Neutrophil (primary cell): ENCODE data around the gene FAM222A.

Experiments used
- H3K27ac ChIP-seq: fragments of 200-600 bp; sonication (generic); 2 replicates; pipeline ENCODE4 v1.5.1; 2016; ENCODE audit warnings: mild to moderate bottlenecking, moderate library complexity
- H3K27me3 ChIP-seq: fragments of 200-600 bp; sonication (generic); 2 replicates; pipeline ENCODE4 v1.6.0; 2016; ENCODE audit warnings: mild to moderate bottlenecking
- H3K36me3 ChIP-seq: fragments of 200-600 bp; sonication (generic); 2 replicates; pipeline ENCODE4 v1.5.1; 2017
- H3K4me1 ChIP-seq, 2 experiments: fragments of 200-600 bp in 1 of 2; sonication (generic) in 1 of 2; 1 replicate in 1 of 2; 2 replicates in 1 of 2; pipeline versions ENCODE4 v1.5.1 to v1.6.1; 2013 to 2016; ENCODE audit warnings: low read depth in 1 of 2, low read length in 1 of 2, mild to moderate bottlenecking in 1 of 2, moderate library complexity in 1 of 2; ENCODE audit not compliant: control insufficient read depth in 1 of 2, insufficient read depth in 1 of 2
- H3K4me3 ChIP-seq, 2 experiments: fragments of 200-600 bp in 1 of 2; sonication (generic) in 1 of 2; 1 replicate in 1 of 2; 2 replicates in 1 of 2; pipeline ENCODE4 v1.5.1; 2013 to 2016; ENCODE audit warnings: low read depth in 1 of 2, low read length in 1 of 2, mild to moderate bottlenecking in 1 of 2, moderate library complexity in 1 of 2
- H3K9me3 ChIP-seq: fragments of 200-600 bp; sonication (generic); 2 replicates; pipeline ENCODE4 v1.5.1; 2016
- CTCF ChIP-seq: fragments of 200-600 bp; sonication (generic); IDR thresholded peaks from 2 replicates; pipeline ENCODE4 v1.5.1; 2016; ENCODE audit warnings: antibody characterized with exemption

Gene FAM222A

DNA sequence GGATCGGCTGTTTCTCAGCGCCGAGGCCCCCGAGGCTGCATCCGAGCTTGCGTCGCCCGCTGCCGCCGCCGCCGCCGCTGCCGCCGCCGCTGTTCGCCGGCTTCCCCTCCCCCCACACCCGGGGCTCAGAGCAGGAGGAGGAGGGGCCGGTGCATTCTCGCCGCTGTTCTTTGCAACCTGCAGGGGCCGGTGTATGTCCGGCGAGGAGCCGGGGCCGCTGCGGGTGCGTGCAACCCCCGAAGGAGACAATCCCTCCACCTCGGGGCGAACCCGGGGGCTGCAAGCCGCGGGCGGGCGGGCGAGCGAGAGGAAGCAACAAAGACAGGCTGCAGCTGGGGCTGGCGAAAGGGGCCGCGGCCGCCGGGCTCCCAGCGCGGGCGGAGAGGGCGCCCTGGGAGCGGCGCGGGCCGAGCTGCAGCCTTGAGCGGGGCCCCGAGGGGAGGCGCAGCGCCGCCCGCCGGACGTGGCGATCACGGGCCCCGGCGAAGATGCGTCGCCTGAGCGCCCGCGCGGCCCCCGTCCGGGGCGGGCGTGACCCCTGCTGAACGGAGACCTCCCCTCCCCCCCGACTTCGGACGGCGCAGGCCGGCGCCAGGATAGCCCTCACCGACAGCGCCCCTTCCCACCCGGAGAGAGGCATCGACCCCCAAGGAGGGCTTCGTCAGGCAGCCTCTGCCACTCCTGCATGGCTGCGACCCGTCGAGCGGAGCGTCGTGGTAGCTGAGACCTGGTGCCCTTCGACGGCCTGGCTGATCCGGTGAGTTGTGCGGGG is 702 bp downstream of the FAM222A start:
- Histone ChIP-seq H3K36me3 (no peaks in the 10 kb centered on the region), H3K4me1 (peaks cover 4 to 15% of the 10 kb centered on the region in 2 experiments), H3K9me3 (no peaks in the 10 kb centered on the region), H3K27ac (no peak overlapping the region), H3K27me3 (peaks cover 97% of the 10 kb centered on the region), H3K4me3 (peak overlapping the region; percentile 44 to 68)
- no peak for TF ChIP-seq CTCF

GRCh38 chr12:109714913-109715244 is 1.3 kb downstream of the FAM222A start:
- peaks cover 4 to 15% of the 10 kb centered on the region in 2 experiments for H3K4me1 ChIP-seq
- H3K27ac ChIP-seq, result no peak overlapping the region
- no peaks in the 10 kb centered on the region for H3K9me3 ChIP-seq
- peaks cover 97% of the 10 kb centered on the region for H3K27me3 ChIP-seq
- TF ChIP-seq CTCF, result no peak
- peak overlapping the region in 1 of 2 experiments; percentile 68 for H3K4me3 ChIP-seq
- H3K36me3 ChIP-seq, result no peaks in the 10 kb centered on the region

DNA sequence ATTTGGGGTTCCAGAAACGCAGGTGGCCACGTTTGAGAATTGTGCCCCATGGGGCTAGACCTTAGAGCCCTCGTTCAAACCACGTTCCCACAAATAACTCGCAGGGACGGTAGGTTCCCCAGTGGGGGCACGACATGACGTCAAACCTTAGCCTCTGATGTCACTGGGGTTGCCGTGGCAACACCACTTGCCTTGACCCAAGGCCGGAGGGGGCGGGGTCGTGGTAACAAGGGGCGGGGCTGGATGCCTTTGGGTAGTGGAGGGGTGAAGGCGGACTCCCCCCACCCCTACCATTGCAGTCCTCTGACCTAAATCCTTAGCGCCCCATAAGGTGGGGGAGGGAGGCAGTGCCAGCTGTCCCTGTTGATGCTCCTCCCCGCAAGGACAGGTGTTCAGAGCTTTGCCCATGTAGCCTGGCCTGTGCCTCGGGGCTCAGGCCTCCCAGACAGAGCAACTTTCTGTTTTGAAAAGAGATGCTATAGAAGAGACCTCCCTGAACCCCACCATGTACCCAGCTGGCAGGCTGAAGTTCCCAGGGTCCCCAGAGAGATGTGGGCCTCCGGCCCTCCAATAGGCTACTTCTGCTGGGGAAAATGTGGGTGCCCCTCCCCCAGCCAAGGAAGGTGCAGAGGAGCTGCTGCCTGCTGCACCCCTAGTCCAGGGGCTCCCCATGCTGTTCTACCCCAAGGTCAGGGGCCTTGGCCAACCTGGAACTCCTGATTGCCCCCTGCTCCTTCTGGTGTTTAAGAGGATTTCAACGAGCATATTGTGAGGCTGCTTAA is 1.9 kb downstream of the FAM222A start:
- Histone ChIP-seq H3K4me3 (no peak overlapping the region), H3K27me3 (peaks cover 98% of the 10 kb centered on the region)

GRCh38 chr12:109716092-109716479 is 2.5 kb downstream of the FAM222A start:
- Histone ChIP-seq H3K27me3 (peaks cover 97% of the 10 kb centered on the region), H3K27ac (no peak overlapping the region), H3K9me3 (no peaks in the 10 kb centered on the region), H3K4me3 (no peak overlapping the region), H3K36me3 (no peaks in the 10 kb centered on the region), H3K4me1 (peaks cover 4 to 15% of the 10 kb centered on the region in 2 experiments)
- TF ChIP-seq CTCF, result no peak

More for the DNA sequence above, 1.9 kb downstream of the FAM222A start:
- Histone ChIP-seq H3K27ac (no peak overlapping the region), H3K4me1 (peaks cover 4 to 15% of the 10 kb centered on the region in 2 experiments), H3K9me3 (no peaks in the 10 kb centered on the region), H3K36me3 (no peaks in the 10 kb centered on the region)
- no peak for TF ChIP-seq CTCF

DNA sequence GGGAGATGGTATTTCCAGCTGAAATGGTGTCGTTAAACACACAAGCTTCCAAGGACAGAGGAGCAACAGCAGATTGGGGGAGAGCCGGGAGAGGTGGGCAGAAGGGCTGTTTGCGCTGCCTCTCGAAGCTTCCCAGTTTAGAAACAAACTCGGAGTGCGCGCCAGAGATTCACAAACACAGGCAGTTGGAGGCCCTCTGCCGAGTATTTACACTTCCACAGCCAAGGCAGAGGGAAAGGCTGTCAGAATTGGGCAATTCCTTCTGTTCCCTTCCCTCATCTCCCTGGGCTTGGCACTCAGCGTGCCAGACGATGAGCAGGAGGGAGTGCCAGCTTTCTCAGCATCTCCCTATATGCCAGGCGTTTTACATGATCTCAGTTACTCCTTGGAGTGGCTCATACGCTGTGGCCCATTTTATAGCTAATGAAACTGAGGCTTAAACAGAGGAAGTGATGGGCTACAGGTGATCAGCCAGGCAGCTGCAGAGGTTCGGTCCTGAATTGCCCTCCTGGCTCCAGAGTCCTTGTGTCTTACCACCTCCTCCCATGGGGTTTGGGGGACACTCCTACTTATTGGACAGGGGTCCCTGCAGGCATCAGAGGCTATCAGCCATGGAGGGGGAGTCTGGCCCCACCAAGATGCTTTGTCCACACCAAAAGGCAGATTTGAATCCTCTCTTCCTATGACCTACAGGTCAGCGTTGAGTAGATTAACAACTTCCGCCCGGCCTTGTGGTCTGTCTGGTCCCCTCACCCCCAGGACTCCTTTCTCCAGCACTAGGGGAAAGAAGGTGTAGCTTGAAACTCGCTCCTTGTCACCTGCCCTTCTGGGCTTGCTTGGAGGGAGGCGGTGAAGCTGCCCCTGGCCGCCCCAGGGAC is 3.1 kb downstream of the FAM222A start:
- H3K4me1 ChIP-seq, result peaks cover 4 to 15% of the 10 kb centered on the region in 2 experiments
- H3K27me3 ChIP-seq, result peaks cover 90% of the 10 kb centered on the region
- no peaks in the 10 kb centered on the region for H3K36me3 ChIP-seq
- TF ChIP-seq CTCF, result no peak
- no peaks in the 10 kb centered on the region for H3K9me3 ChIP-seq
- H3K4me3 ChIP-seq, result no peak overlapping the region
- H3K27ac ChIP-seq, result no peak overlapping the region
